WERI-Rb-1 (cell line): ENCODE measurements around the gene ASXL3.

Source experiments
- DNase-seq: peaks from one replicate; pipeline ENCODE4 v3.0.0-alpha.2; 2020
- H3K27ac ChIP-seq: fragments of 250-450 bp; sonication (Bioruptor Pico); 2 replicates; pipeline ENCODE4 v1.5.1; 2020; ENCODE audit warnings: mild to moderate bottlenecking, moderate library complexity
- H3K27me3 ChIP-seq: fragments of 250-450 bp; sonication (Bioruptor Pico); 2 replicates; pipeline ENCODE4 v1.5.1; 2021; ENCODE audit warnings: mild to moderate bottlenecking, low read depth, moderate library complexity; ENCODE audit not compliant: insufficient read depth, severe bottlenecking
- H3K36me3 ChIP-seq: fragments of 250-450 bp; sonication (Bioruptor Pico); 2 replicates; pipeline ENCODE4 v1.5.1; 2020; ENCODE audit warnings: mild to moderate bottlenecking, moderate library complexity
- H3K4me3 ChIP-seq: 2 replicates; pipeline ENCODE4 v1.5.1; 2011; ENCODE audit warnings: low read depth, mild to moderate bottlenecking, control low read depth, low read length
- H3K9me3 ChIP-seq: fragments of 250-450 bp; sonication (Bioruptor Pico); 2 replicates; pipeline ENCODE4 v1.5.1; 2021; ENCODE audit warnings: mild to moderate bottlenecking, moderate library complexity; ENCODE audit not compliant: severe bottlenecking
- CTCF ChIP-seq: IDR thresholded peaks from 2 replicates; pipeline ENCODE4 v1.5.1; 2011; ENCODE audit warnings: low read depth, mild to moderate bottlenecking, control low read depth, inconsistent platforms, low read length

Gene ASXL3

DNA sequence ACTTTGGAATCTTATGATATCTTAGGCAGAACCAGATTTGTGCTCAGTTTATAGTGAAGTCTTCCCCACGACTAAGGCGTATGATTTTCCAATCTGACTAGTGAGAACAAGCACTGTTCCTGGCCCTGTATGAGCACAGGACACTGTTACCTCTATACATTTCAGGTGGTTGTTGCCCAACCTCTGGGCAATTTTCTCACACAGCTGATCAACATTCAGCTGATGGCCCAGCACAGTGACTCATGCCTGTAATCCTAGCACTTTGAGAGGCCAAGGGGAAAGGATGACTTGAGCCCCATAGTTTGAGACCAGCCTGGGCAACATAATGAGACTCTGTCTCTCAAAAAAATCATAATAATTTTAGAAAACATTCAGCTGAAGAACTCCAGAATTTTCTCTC is 119.5 kb downstream of the ASXL3 start:
- Histone ChIP-seq H3K27ac (no peak overlapping the region), H3K9me3 (no peaks in the 10 kb centered on the region), H3K36me3 (no peaks in the 10 kb centered on the region), H3K4me3 (no peak overlapping the region), H3K27me3 (no peaks in the 10 kb centered on the region)
- no peak for DNase-seq
- TF ChIP-seq CTCF, result no peak

GRCh38 chr18:33699372-33699771 is 121.4 kb downstream of the ASXL3 start:
- no peak for TF ChIP-seq CTCF
- no peak for DNase-seq
- H3K9me3 ChIP-seq, result no peaks in the 10 kb centered on the region
- no peak overlapping the region for H3K27ac ChIP-seq
- no peak overlapping the region for H3K4me3 ChIP-seq
- no peaks in the 10 kb centered on the region for H3K27me3 ChIP-seq
- H3K36me3 ChIP-seq, result no peaks in the 10 kb centered on the region

DNA sequence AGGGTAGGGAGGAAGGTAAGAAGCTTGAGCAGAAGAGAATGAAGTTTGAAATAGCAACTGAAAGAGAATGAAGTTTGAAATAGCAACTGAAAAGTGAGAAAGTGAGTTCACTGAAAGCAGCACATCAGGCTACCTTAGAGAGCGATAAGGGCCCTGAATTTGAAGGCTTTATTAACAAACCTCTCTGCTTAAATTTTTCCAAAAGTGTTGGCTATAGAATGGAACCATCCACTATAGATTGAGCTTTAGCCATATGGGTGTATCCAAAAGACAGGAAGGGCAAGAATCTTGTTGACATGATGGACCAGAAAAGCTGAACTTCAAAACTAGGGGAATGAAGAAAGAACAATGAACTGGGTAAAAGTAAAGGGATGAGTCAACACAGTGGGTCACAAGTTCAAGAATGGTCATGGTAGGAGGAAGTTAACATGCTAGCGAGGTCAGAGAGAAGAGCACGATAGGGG is 122.5 kb downstream of the ASXL3 start:
- H3K27me3 ChIP-seq, result no peaks in the 10 kb centered on the region
- H3K4me3 ChIP-seq, result no peak overlapping the region
- TF ChIP-seq CTCF, result no peak
- DNase-seq, result no peak
- H3K9me3 ChIP-seq, result no peaks in the 10 kb centered on the region
- H3K36me3 ChIP-seq, result no peaks in the 10 kb centered on the region
- no peak overlapping the region for H3K27ac ChIP-seq

DNA sequence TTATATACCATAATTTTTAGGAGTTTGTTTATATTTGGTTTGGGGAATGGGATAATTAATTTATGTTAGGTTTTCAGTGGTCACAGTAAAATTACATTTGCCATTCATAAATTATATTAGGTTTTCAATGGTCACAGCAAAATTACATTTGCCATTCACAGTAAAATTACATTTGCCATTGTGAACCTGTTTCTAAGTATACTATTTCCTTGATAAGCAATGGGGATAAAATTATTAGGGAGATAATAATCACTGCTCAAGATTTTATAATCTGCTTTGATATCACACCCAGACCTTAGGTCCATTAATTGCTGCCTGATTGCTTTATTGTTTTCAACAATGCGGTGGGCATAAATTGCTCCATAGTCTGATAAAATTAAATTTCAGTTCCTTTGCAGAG is 124.6 kb downstream of the ASXL3 start:
- Histone ChIP-seq H3K27me3 (no peaks in the 10 kb centered on the region), H3K36me3 (no peaks in the 10 kb centered on the region), H3K4me3 (no peak overlapping the region), H3K27ac (no peak overlapping the region), H3K9me3 (no peaks in the 10 kb centered on the region)
- TF ChIP-seq CTCF, result no peak
- DNase-seq, result no peak

DNA sequence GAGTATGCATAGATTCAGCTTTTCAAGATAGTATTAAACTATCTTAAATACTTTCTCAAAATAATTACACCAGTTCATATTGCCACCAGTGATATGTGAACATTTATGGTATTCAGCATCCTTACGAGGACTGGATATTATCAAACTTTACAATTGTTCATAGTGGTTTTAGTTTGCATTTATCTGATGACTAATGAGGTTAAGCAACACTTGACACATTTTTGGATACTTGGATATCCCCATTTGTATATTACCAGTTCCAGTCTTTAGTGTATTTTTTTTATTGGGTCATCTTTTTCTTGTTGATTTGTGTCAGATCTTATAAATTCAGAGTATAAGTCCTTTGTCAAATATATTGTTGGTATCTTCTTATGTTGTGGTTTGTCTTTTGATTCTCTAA is 128.4 kb downstream of the ASXL3 start:
- no peak for TF ChIP-seq CTCF
- H3K27ac ChIP-seq, result no peak overlapping the region
- DNase-seq, result no peak
- no peaks in the 10 kb centered on the region for H3K36me3 ChIP-seq
- no peaks in the 10 kb centered on the region for H3K9me3 ChIP-seq
- H3K27me3 ChIP-seq, result no peaks in the 10 kb centered on the region
- no peak overlapping the region for H3K4me3 ChIP-seq

- Histone ChIP-seq H3K27me3 (no peaks in the 10 kb centered on the region), H3K4me3 (no peak overlapping the region), H3K27ac (no peak overlapping the region), H3K9me3 (no peaks in the 10 kb centered on the region), H3K36me3 (no peaks in the 10 kb centered on the region)
- DNase-seq, result no peak
- no peak for TF ChIP-seq CTCF
Observed at GRCh38 chr18:33708876-33709275, 130.9 kb downstream of the ASXL3 start.
